ENCODE results near the gene TST.

GRCh38 chr22:37000676-37001534 lies 18.3 kb downstream of the TST start:
- TF ChIP-seq YY1 (IDR thresholded peaks at IDR 0.05; ENCODE audit: low read depth) (no peak), USF2 (IDR thresholded peaks at IDR 0.05; ENCODE audit: borderline replicate concordance, low read depth, low read length) (no peak), NFIC (IDR thresholded peaks at IDR 0.05; ENCODE audit: borderline replicate concordance) (no peak), POLR2AphosphoS5 (IDR thresholded peaks at IDR 0.05; ENCODE audit: low read depth, low read length) (no peak), SIN3A (IDR thresholded peaks at IDR 0.05; ENCODE audit: borderline replicate concordance, low read depth, low read length) (no peak), CHD2 (IDR thresholded peaks at IDR 0.05; ENCODE audit: low read length, partially characterized antibody) (no peak), EP300 (IDR thresholded peaks at IDR 0.05; ENCODE audit: borderline replicate concordance in 1 of 2, low read depth in 1 of 2, low read length in 1 of 2) (no peak), ZBTB33 (IDR thresholded peaks at IDR 0.05; ENCODE audit: borderline replicate concordance, low read depth) (no peak), RFX5 (IDR thresholded peaks at IDR 0.05; ENCODE audit: low read length) (no peak)
- TF ChIP-seq, protein P1, sequence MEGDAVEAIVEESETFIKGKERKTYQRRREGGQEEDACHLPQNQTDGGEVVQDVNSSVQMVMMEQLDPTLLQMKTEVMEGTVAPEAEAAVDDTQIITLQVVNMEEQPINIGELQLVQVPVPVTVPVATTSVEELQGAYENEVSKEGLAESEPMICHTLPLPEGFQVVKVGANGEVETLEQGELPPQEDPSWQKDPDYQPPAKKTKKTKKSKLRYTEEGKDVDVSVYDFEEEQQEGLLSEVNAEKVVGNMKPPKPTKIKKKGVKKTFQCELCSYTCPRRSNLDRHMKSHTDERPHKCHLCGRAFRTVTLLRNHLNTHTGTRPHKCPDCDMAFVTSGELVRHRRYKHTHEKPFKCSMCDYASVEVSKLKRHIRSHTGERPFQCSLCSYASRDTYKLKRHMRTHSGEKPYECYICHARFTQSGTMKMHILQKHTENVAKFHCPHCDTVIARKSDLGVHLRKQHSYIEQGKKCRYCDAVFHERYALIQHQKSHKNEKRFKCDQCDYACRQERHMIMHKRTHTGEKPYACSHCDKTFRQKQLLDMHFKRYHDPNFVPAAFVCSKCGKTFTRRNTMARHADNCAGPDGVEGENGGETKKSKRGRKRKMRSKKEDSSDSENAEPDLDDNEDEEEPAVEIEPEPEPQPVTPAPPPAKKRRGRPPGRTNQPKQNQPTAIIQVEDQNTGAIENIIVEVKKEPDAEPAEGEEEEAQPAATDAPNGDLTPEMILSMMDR (IDR thresholded peaks at IDR 0.05): no peak
- TF ChIP-seq, protein P2, sequence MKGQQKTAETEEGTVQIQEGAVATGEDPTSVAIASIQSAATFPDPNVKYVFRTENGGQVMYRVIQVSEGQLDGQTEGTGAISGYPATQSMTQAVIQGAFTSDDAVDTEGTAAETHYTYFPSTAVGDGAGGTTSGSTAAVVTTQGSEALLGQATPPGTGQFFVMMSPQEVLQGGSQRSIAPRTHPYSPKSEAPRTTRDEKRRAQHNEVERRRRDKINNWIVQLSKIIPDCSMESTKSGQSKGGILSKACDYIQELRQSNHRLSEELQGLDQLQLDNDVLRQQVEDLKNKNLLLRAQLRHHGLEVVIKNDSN (IDR thresholded peaks at IDR 0.05; ENCODE audit: borderline replicate concordance, low read depth): no peak
- TF ChIP-seq, protein P3, sequence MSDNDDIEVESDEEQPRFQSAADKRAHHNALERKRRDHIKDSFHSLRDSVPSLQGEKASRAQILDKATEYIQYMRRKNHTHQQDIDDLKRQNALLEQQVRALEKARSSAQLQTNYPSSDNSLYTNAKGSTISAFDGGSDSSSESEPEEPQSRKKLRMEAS (IDR thresholded peaks at IDR 0.05; ENCODE audit: low read depth): no peak

Measured in SK-N-SH (cell line).